Hepatocyte (in vitro differentiated cells): Measurements from ENCODE around the gene KCNMA1. TPM values are rescaled to one million over a fixed set of nuclear protein-coding genes. Genes with fewer than 3 reads are reported as not detected.

Experiments
- DNase-seq: peaks from one replicate; pipeline ENCODE4 v3.0.0-alpha.2; 2016; ENCODE audit warnings: low spot score
- H2AFZ ChIP-seq: fragments of 200-600 bp; sonication (generic); 2 replicates; pipeline ENCODE4 v1.6.0; 2016; ENCODE audit warnings: antibody characterized with exemption, mild to moderate bottlenecking
- H3K27ac ChIP-seq: fragments of 200-600 bp; sonication (generic); 2 replicates; pipeline ENCODE4 v1.5.1; 2016; ENCODE audit warnings: mild to moderate bottlenecking
- H3K27me3 ChIP-seq: fragments of 200-600 bp; sonication (generic); 2 replicates; pipeline ENCODE4 v1.6.1; 2016
- H3K36me3 ChIP-seq: fragments of 200-600 bp; sonication (generic); replicated peaks from 2 replicates; pipeline ENCODE4 v1.5.1; 2016; ENCODE audit warnings: low read depth; ENCODE audit not compliant: insufficient read depth
- H3K4me1 ChIP-seq: fragments of 200-600 bp; sonication (generic); 2 replicates; pipeline ENCODE4 v1.5.1; 2016; ENCODE audit warnings: mild to moderate bottlenecking, moderate library complexity; ENCODE audit not compliant: insufficient read depth
- H3K4me2 ChIP-seq: fragments of 200-600 bp; sonication (generic); 2 replicates; pipeline ENCODE4 v1.6.0; 2016
- H3K4me3 ChIP-seq: fragments of 200-600 bp; sonication (generic); 2 replicates; pipeline ENCODE4 v1.5.1; 2016; ENCODE audit warnings: mild to moderate bottlenecking
- H3K79me2 ChIP-seq: fragments of 200-600 bp; sonication (generic); 2 replicates; pipeline ENCODE4 v1.6.0; 2017; ENCODE audit warnings: mild to moderate bottlenecking
- H3K9me2 ChIP-seq: fragments of 200-600 bp; sonication (generic); replicated peaks from 2 replicates; pipeline ENCODE4 v1.6.0; 2017; ENCODE audit warnings: mild to moderate bottlenecking; ENCODE audit not compliant: insufficient read depth
- H3K9me3 ChIP-seq: fragments of 200-600 bp; sonication (generic); 2 replicates; pipeline ENCODE4 v1.5.1; 2016; ENCODE audit warnings: low read depth, mild to moderate bottlenecking
- H4K20me1 ChIP-seq: fragments of 200-600 bp; sonication (generic); 2 replicates; pipeline ENCODE4 v1.6.0; 2016; ENCODE audit warnings: mild to moderate bottlenecking; ENCODE audit not compliant: insufficient read depth, poor library complexity, severe bottlenecking
- EZH2 ChIP-seq: fragments of 200-600 bp; sonication (generic); IDR thresholded peaks from 2 replicates; pipeline ENCODE4 v1.6.1; 2016; ENCODE audit warnings: antibody characterized with exemption, mild to moderate bottlenecking, borderline replicate concordance
- EZH2phosphoT487 ChIP-seq: fragments of 200-600 bp; sonication (generic); IDR thresholded peaks from one replicate; pipeline ENCODE4 v1.6.1; 2018; ENCODE audit warnings: antibody characterized with exemption, mild to moderate bottlenecking, low read depth, moderate library complexity; ENCODE audit not compliant: unreplicated experiment, severe bottlenecking
- WGBS: methylation state at CpG from one replicate; pipeline ENCODE4 v1.1.6; 2016; ENCODE audit warnings: low lambda C conversion rate; ENCODE audit errors: missing lambda C conversion rate; 5-methylcytosine and 5-hydroxymethylcytosine counted together
- polyA plus RNA-seq: library from polyadenylated mRNA; unstranded; fragments of >200 nt; fragmentation: Nextera tagmentation; extraction: Ambion mirVana; gene quantifications from 2 replicates; pipeline ENCODE4 v1.2.1, GENCODE V29; 2016
- total RNA-seq: library from RNA; depleted of rRNA; stranded (reverse); fragments of >200 nt; gene quantifications from 2 replicates; pipeline ENCODE4 v1.2.3, GENCODE V29; 2014
- TF ChIP-seq, protein P1 (sequence below): fragments of 200-600 bp; sonication (generic); IDR thresholded peaks from 2 replicates; pipeline ENCODE4 v1.5.1; 2016; ENCODE audit warnings: antibody characterized with exemption, mild to moderate bottlenecking; ENCODE audit not compliant: poor library complexity

KCNMA1 gene
- total and polyA plus RNA-seq, 2 experiments from 2014 or later = 42.6 to 73.3 TPM

DNA sequence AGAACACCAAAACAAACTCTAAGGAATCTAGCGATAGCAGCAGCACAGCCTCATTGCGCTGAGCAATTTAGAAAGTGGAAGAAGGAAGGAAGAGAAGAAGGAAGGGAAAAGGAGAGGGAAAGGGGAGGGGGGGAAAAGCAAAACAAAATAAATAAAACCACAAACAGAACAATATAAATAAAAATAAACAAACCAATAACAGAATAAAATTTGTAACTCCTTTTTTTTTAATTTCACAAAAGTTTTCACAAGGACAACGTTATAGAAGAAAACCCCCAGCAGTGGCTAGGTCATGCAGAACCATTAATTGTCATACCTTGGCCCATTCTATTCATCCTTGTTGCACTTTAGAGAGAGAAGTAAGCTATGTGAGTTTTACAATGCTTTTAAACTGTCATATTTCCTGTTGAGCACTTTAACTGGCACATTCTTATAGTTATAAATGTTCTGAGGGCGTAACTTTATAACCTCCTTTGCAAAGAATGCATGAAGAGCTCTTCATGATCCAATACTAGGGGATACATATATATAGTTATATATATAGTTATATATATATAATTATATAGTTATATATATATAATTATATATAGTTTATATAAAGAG is 752.8 kb downstream of the KCNMA1 start:
- Histone ChIP-seq H3K9me2 (no peaks in the 10 kb centered on the region), H3K36me3 (no peaks in the 10 kb centered on the region), H3K4me2 (no peak overlapping the region), H3K27me3 (no peaks in the 10 kb centered on the region), H3K4me1 (no peaks in the 10 kb centered on the region), H3K79me2 (no peaks in the 10 kb centered on the region), H4K20me1 (no peaks in the 10 kb centered on the region), H3K27ac (no peak overlapping the region), H3K9me3 (no peaks in the 10 kb centered on the region), H2AFZ (no peak overlapping the region), H3K4me3 (no peak overlapping the region)
- WGBS = 97% methylated on average over 4 of the region's 4 CpGs
- TF ChIP-seq EZH2phosphoT487 = no peak
- TF ChIP-seq EZH2 = no peak
- TF ChIP-seq, protein P1, sequence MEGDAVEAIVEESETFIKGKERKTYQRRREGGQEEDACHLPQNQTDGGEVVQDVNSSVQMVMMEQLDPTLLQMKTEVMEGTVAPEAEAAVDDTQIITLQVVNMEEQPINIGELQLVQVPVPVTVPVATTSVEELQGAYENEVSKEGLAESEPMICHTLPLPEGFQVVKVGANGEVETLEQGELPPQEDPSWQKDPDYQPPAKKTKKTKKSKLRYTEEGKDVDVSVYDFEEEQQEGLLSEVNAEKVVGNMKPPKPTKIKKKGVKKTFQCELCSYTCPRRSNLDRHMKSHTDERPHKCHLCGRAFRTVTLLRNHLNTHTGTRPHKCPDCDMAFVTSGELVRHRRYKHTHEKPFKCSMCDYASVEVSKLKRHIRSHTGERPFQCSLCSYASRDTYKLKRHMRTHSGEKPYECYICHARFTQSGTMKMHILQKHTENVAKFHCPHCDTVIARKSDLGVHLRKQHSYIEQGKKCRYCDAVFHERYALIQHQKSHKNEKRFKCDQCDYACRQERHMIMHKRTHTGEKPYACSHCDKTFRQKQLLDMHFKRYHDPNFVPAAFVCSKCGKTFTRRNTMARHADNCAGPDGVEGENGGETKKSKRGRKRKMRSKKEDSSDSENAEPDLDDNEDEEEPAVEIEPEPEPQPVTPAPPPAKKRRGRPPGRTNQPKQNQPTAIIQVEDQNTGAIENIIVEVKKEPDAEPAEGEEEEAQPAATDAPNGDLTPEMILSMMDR = no peak
- DNase-seq = no peak

DNA sequence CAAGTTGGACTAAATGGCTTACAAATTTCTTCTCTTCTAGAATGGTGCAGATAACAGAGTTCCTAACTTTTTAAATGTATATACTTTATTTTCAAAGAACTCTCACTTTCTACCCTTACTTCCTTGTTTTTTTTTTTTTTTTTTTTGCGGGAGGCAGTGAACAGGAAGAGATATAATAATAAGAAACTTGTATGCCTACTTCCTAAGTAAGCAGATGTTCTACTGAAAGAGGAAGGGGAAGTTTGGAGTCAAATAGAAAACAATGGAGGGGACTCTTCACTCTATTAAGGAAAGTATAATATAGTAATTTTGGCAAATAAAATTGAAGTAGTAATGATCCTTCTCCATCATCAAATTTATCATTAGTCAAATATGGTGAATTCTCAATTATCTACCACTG is 754.0 kb downstream of the KCNMA1 start:
- Histone ChIP-seq H3K4me3 (no peak overlapping the region), H3K9me2 (no peaks in the 10 kb centered on the region), H3K4me2 (no peak overlapping the region), H3K27ac (no peak overlapping the region), H3K4me1 (no peaks in the 10 kb centered on the region), H2AFZ (no peak overlapping the region), H3K36me3 (no peaks in the 10 kb centered on the region), H4K20me1 (no peaks in the 10 kb centered on the region), H3K9me3 (no peaks in the 10 kb centered on the region), H3K27me3 (no peaks in the 10 kb centered on the region), H3K79me2 (no peaks in the 10 kb centered on the region)
- no peak for TF ChIP-seq EZH2phosphoT487
- TF ChIP-seq, protein P1 = no peak
- TF ChIP-seq EZH2 = no peak
- no peak for DNase-seq
- 100% methylated on average over 1 of the region's 1 CpG for WGBS

DNA sequence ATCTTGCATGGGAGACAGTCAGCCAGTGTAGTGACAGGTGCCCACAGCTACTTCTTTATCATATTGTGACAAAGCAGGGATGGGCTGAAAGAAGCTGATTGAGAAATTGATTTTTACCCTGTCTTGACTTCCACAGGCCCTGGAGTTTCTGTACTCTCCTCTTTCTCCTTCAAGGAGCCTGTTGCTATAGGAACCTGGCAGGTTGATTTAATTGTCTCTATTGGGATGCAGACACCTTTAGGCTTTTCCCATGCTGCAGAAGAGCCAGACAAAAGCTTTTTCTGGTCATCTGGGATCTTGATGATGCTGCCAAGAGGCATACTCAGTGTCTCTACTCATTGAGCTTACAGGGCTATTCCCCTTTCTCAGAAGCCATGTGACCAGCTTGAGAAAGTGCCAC is 754.8 kb downstream of the KCNMA1 start:
- Histone ChIP-seq H2AFZ (no peak overlapping the region), H4K20me1 (no peaks in the 10 kb centered on the region), H3K27ac (no peak overlapping the region), H3K36me3 (no peaks in the 10 kb centered on the region), H3K9me2 (no peaks in the 10 kb centered on the region), H3K4me3 (no peak overlapping the region), H3K4me1 (no peaks in the 10 kb centered on the region), H3K27me3 (no peaks in the 10 kb centered on the region), H3K9me3 (no peaks in the 10 kb centered on the region), H3K4me2 (no peak overlapping the region), H3K79me2 (no peaks in the 10 kb centered on the region)
- DNase-seq = no peak
- TF ChIP-seq EZH2 (no peak), EZH2phosphoT487 (no peak)
- TF ChIP-seq, protein P1 = no peak

GRCh38 chr10:76882245-76882644 is 755.4 kb downstream of the KCNMA1 start:
- Histone ChIP-seq H3K79me2 (no peaks in the 10 kb centered on the region), H3K4me1 (no peaks in the 10 kb centered on the region), H3K36me3 (no peaks in the 10 kb centered on the region), H3K27ac (no peak overlapping the region), H3K9me3 (no peaks in the 10 kb centered on the region), H3K9me2 (no peaks in the 10 kb centered on the region), H3K27me3 (no peaks in the 10 kb centered on the region), H3K4me3 (no peak overlapping the region), H3K4me2 (no peak overlapping the region), H4K20me1 (no peaks in the 10 kb centered on the region), H2AFZ (no peak overlapping the region)
- 96% methylated on average over 6 of the region's 6 CpGs for WGBS
- TF ChIP-seq, protein P1 = no peak
- no peak for TF ChIP-seq EZH2phosphoT487
- TF ChIP-seq EZH2 = no peak
- DNase-seq = no peak
